H1 (cell line): ENCODE data around the gene EN2. TPM values are rescaled to one million over a fixed set of nuclear protein-coding genes. Genes with fewer than 3 reads are reported as not detected.

ENCODE experiments used
- CTCF ChIA-PET: fragments of 300-600 bp; sonication (Branson Sonifier 250); formaldehyde crosslinking; loops from one replicate; lab custom pipeline; 2021; ENCODE audit not compliant: partially characterized antibody; lab: Charles Lee
- POLR2A ChIA-PET: fragments of 300-600 bp; sonication (Branson Sonifier 250); formaldehyde crosslinking; loops from one replicate; lab custom pipeline; 2021; ENCODE audit warnings: inconsistent platforms; ENCODE audit not compliant: partially characterized antibody; lab: Charles Lee
- DNase-seq, 2 experiments: peaks; one replicate each; pipeline versions ENCODE4 v3.0.0 to v3.0.0-alpha.2; 2010 to 2022; ENCODE audit warnings: low spot score in 2 of 2, low read depth in 1 of 2, mixed read lengths in 1 of 2
- FAIRE-seq: peaks from 2 replicates; lab custom pipeline; 2011; peaks lifted over from hg19 to GRCh38; lab: Jason Lieb, UNC
- H2AFZ ChIP-seq: 2 replicates; pipeline ENCODE4 v1.8.1; 2012; ENCODE audit warnings: low read length, inconsistent platforms
- H2AK5ac ChIP-seq: 2 replicates; pipeline ENCODE4 v1.6.1; 2013; ENCODE audit warnings: low read depth, low read length
- H2BK120ac ChIP-seq: replicated peaks from 2 replicates; pipeline ENCODE3; 2013; ENCODE audit warnings: low read depth, low read length, inconsistent platforms
- H2BK12ac ChIP-seq: 2 replicates; pipeline ENCODE4 v1.6.1; 2013; ENCODE audit warnings: low read depth, low read length
- H2BK15ac ChIP-seq: 2 replicates; pipeline ENCODE4 v1.6.1; 2013; ENCODE audit warnings: low read length
- H2BK20ac ChIP-seq: 2 replicates; pipeline ENCODE4 v1.6.1; 2013; ENCODE audit warnings: low read length
- H2BK5ac ChIP-seq: 2 replicates; pipeline ENCODE4 v1.6.1; 2013; ENCODE audit warnings: low read depth, low read length
- H3K14ac ChIP-seq: 2 replicates; pipeline ENCODE4 v1.6.1; 2013; ENCODE audit warnings: inconsistent platforms; ENCODE audit not compliant: insufficient read length
- H3K18ac ChIP-seq: 2 replicates; pipeline ENCODE4 v1.6.1; 2013; ENCODE audit warnings: low read length; ENCODE audit errors: extremely low read depth
- H3K23ac ChIP-seq: 2 replicates; pipeline ENCODE4 v1.6.1; 2013; ENCODE audit warnings: inconsistent platforms; ENCODE audit not compliant: insufficient read length
- H3K23me2 ChIP-seq: 2 replicates; pipeline ENCODE4 v1.6.1; 2013; ENCODE audit warnings: low read depth, low read length
- H3K27ac ChIP-seq: 2 replicates; pipeline ENCODE4 v1.6.1; 2011; ENCODE audit warnings: low read depth, low read length, inconsistent platforms
- H3K27me3 ChIP-seq, 4 experiments: replicated peaks in 1 of 4; 1 replicate in 1 of 4; 2 replicates in 3 of 4; pipeline versions ENCODE4 v1.6.1 to v1.8.1; 2011 to 2013; ENCODE audit warnings: low read length in 3 of 4, mild to moderate bottlenecking in 3 of 4, inconsistent platforms in 2 of 4, mixed read lengths in 2 of 4, moderate library complexity in 1 of 4; ENCODE audit not compliant: control insufficient read depth in 3 of 4, insufficient read depth in 3 of 4; ENCODE audit errors: extremely low read depth in 1 of 4
- H3K36me3 ChIP-seq, 4 experiments: 2 replicates each; pipeline versions ENCODE4 v1.6.1 to v1.8.1; 2011 to 2013; ENCODE audit warnings: mild to moderate bottlenecking in 4 of 4, low read length in 3 of 4, moderate library complexity in 2 of 4, control low read depth in 1 of 4, inconsistent platforms in 1 of 4; ENCODE audit not compliant: insufficient read depth in 4 of 4, control insufficient read depth in 2 of 4
- H3K4ac ChIP-seq: replicated peaks from 2 replicates; pipeline ENCODE3; 2013; ENCODE audit warnings: low read length, low read depth, mixed read lengths, inconsistent platforms; ENCODE audit not compliant: insufficient read length
- H3K4me1 ChIP-seq, 4 experiments: replicated peaks in 1 of 4; 1 replicate in 1 of 4; 2 replicates in 3 of 4; pipeline versions ENCODE4 v1.6.1 to v1.8.1; 2011 to 2013; ENCODE audit warnings: low read length in 3 of 4, inconsistent platforms in 2 of 4, mixed read lengths in 1 of 4; ENCODE audit not compliant: insufficient read depth in 4 of 4, control insufficient read depth in 3 of 4
- H3K4me2 ChIP-seq, 2 experiments: 2 replicates each; pipeline versions ENCODE4 v1.6.1 to v1.8.1; 2011 to 2013; ENCODE audit warnings: low read depth in 2 of 2, low read length in 2 of 2, control low read depth in 1 of 2, inconsistent platforms in 1 of 2, mild to moderate bottlenecking in 1 of 2; ENCODE audit not compliant: insufficient read depth in 1 of 2
- H3K4me3 ChIP-seq, 4 experiments: fragments of 200-600, 300-600 bp in 1 of 4; sonication (generic), shearing (Covaris generic), sonication (Bioruptor Twin) in 1 of 4; 2 replicates each; pipeline versions ENCODE4 v1.5.1 to v1.8.1; 2011 to 2016; ENCODE audit warnings: low read length in 4 of 4, low read depth in 3 of 4, control low read depth in 2 of 4, inconsistent platforms in 2 of 4, mild to moderate bottlenecking in 2 of 4, mixed read lengths in 1 of 4, moderate library complexity in 1 of 4; ENCODE audit not compliant: insufficient read depth in 2 of 4; ENCODE audit errors: extremely low read depth in 1 of 4
- H3K56ac ChIP-seq: replicated peaks from 2 replicates; pipeline ENCODE3; 2013; ENCODE audit warnings: low read depth, mild to moderate bottlenecking, mixed read lengths, low read length, inconsistent platforms; ENCODE audit not compliant: insufficient read length
- H3K79me1 ChIP-seq: 2 replicates; pipeline ENCODE4 v1.6.1; 2013; ENCODE audit warnings: low read depth, low read length, control low read depth
- H3K79me2 ChIP-seq, 2 experiments: 2 replicates each; pipeline versions ENCODE4 v1.6.1 to v1.8.1; 2012 to 2013; ENCODE audit warnings: low read length in 2 of 2, mild to moderate bottlenecking in 2 of 2, inconsistent platforms in 1 of 2; ENCODE audit not compliant: insufficient read depth in 2 of 2, control insufficient read depth in 1 of 2
- H3K9ac ChIP-seq, 4 experiments: replicated peaks in 1 of 4; 1 replicate in 1 of 4; 2 replicates in 3 of 4; pipeline versions ENCODE4 v1.6.1 to v1.8.1; 2011 to 2013; ENCODE audit warnings: low read depth in 3 of 4, low read length in 3 of 4, control low read depth in 2 of 4, mild to moderate bottlenecking in 2 of 4, moderate library complexity in 2 of 4, inconsistent platforms in 1 of 4; ENCODE audit errors: extremely low read depth in 1 of 4
- H3K9me3 ChIP-seq, 2 experiments: 2 replicates each; pipeline versions ENCODE4 v1.6.1 to v1.8.1; 2012 to 2013; ENCODE audit warnings: mild to moderate bottlenecking in 2 of 2, moderate library complexity in 2 of 2, control low read depth in 1 of 2, inconsistent platforms in 1 of 2, low read depth in 1 of 2, low read length in 1 of 2, mixed read lengths in 1 of 2; ENCODE audit not compliant: insufficient read depth in 2 of 2
- H4K20me1 ChIP-seq, 2 experiments: replicated peaks in 1 of 2; 2 replicates each; pipeline versions ENCODE3 to v1.8.1; 2011 to 2013; ENCODE audit warnings: inconsistent platforms in 2 of 2, low read length in 2 of 2, mild to moderate bottlenecking in 1 of 2; ENCODE audit not compliant: insufficient read depth in 2 of 2, control insufficient read depth in 1 of 2
- H4K5ac ChIP-seq: 2 replicates; pipeline ENCODE4 v1.6.1; 2013; ENCODE audit warnings: low read length, low read depth, mixed read lengths, inconsistent platforms; ENCODE audit not compliant: insufficient read length
- H4K8ac ChIP-seq: 2 replicates; pipeline ENCODE4 v1.8.0; 2013; ENCODE audit warnings: mild to moderate bottlenecking, moderate library complexity, low read length, inconsistent platforms; ENCODE audit not compliant: insufficient read depth; ENCODE audit errors: extremely low read depth
- H4K91ac ChIP-seq: replicated peaks from 2 replicates; pipeline ENCODE3; 2013; ENCODE audit warnings: low read length, mixed read lengths, inconsistent platforms; ENCODE audit not compliant: insufficient read length
- EP300 ChIP-seq, 2 experiments: IDR thresholded peaks; 1 replicate in 1 of 2; 2 replicates in 1 of 2; pipeline ENCODE4 v1.6.1; 2011 to 2012; ENCODE audit warnings: low read depth in 2 of 2, low read length in 2 of 2, mild to moderate bottlenecking in 2 of 2, borderline replicate concordance in 1 of 2, inconsistent platforms in 1 of 2, moderate library complexity in 1 of 2
- HDAC6 ChIP-seq: IDR thresholded peaks from one replicate; pipeline ENCODE4 v1.7.1; 2012; ENCODE audit warnings: low read depth, mild to moderate bottlenecking, inconsistent platforms, low read length, moderate library complexity
- RBBP5 ChIP-seq: IDR thresholded peaks from 2 replicates; pipeline ENCODE4 v1.7.1; 2012; ENCODE audit warnings: low read depth, mild to moderate bottlenecking, inconsistent platforms, low read length, moderate library complexity, borderline replicate concordance
- RNF2 ChIP-seq: fragments of 200-900, 300-1000 bp; sonication (generic); IDR thresholded peaks from 2 replicates; pipeline ENCODE4 v1.7.1; 2016; ENCODE audit warnings: borderline replicate concordance, low read depth, mild to moderate bottlenecking, antibody characterized with exemption, low read length; ENCODE audit not compliant: poor library complexity, severe bottlenecking; ENCODE audit errors: missing control alignments
- RXRA ChIP-seq: IDR thresholded peaks from 2 replicates; pipeline ENCODE4 v1.6.1; 2011; ENCODE audit warnings: low read depth, mild to moderate bottlenecking, low read length, moderate library complexity; ENCODE audit not compliant: insufficient read depth
- SAP30 ChIP-seq: fragments of 300-600 bp; sonication (generic); IDR thresholded peaks from 2 replicates; pipeline ENCODE4 v1.7.1; 2012; ENCODE audit warnings: low read length, moderate library complexity, mild to moderate bottlenecking, inconsistent platforms; ENCODE audit not compliant: insufficient read depth, insufficient replicate concordance
- WGBS, 2 experiments: shearing (Covaris generic) in 1 of 2; methylation state at CpG; one replicate each; pipeline versions ENCODE4 v1.1.6 to v1.1.7; 2013 to 2015; ENCODE audit warnings: low lambda C conversion rate in 2 of 2, mixed read lengths in 2 of 2, inconsistent platforms in 1 of 2, low coverage in 1 of 2, missing lambda C conversion rate in 1 of 2; ENCODE audit not compliant: insufficient replicate concordance in 2 of 2, insufficient coverage in 1 of 2, insufficient read length in 1 of 2; ENCODE audit errors: extremely low coverage in 1 of 2, missing lambda C conversion rate in 1 of 2; 5-methylcytosine and 5-hydroxymethylcytosine counted together
- polyA plus RNA-seq, 7 experiments: library from polyadenylated mRNA; depleted of rRNA in 3 of 7; stranded (reverse) in 5 of 7; unstranded in 2 of 7; fragments of >200 nt in 5 of 7; fragments of 200-250 nt in 2 of 7; gene quantifications; 1 replicate in 5 of 7; 2 replicates in 1 of 7; 4 replicates in 1 of 7; pipeline versions ENCODE4 v1.2.1 to v1.2.3, GENCODE V29; 2011 to 2013; ENCODE audit warnings: missing spikeins in 2 of 7, mixed read lengths in 2 of 7
- total RNA-seq: library from RNA; stranded (reverse); fragmentation: NEBNext Ultra II Directional; extraction: Animal tissue kit (Norgen Biotek cat#: 25700); gene quantifications from 2 replicates; pipeline ENCODE4 v1.2.1, GENCODE V29; 2021

The EN2 gene
- total and polyA plus RNA-seq, 2 of the 8 experiments (the other 6 are each of a cell fraction or from before 2014, with no cell fraction given), result not detected

DNA sequence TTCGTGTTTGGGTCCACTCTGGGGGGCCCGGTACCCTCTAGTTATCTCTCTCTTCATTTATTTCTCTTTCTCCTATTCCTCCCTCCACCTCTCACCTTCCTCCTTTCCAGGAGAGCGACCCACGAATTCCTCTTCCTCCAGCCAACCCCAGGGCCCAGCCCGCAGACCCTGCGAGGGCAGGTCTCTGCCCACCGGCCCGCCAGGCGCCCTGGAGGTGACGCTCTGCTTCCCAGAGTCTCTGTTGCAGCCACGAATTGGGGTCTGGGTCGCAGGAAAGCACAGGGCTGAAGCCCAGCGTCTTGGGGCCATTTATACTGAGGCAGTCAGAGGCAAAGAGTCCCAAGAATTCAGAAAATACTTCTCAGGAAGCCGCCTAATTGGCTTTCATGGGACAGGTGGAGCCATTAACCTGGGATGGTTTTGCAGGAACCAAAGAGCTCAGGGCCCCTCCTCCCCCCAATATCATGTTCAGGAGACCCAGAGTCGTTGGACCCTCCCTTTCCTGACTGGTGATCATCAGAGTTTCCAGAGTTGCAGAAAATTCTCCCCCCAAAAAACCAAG is 2.7 kb upstream of the EN2 start:
- H2BK5ac ChIP-seq, result no peak overlapping the region
- H2AFZ ChIP-seq, result no peak overlapping the region
- ChIA-PET CTCF (interaction anchor here (0.7 to 2.9 kb wide), 6 partner anchors 44 to 85 kb away, joined by 3 to 17 read pairs (median 5); no protein-coding TSS in a partner anchor), POLR2A (no interaction called here)
- peaks cover 35 to 47% of the 10 kb centered on the region in 2 experiments for H4K20me1 ChIP-seq
- H3K9me3 ChIP-seq, result no peaks in the 10 kb centered on the region; a peak in 1 of 4 replicates
- no peak for DNase-seq
- H3K36me3 ChIP-seq, result peaks cover 0 to 16% (median 0%) of the 10 kb centered on the region in 4 experiments; a peak in 1 of 8 replicates
- H3K4me1 ChIP-seq, result peaks cover 0 to 14% (median 7%) of the 10 kb centered on the region in 4 experiments; a peak in 5 of 7 replicates
- no peak overlapping the region for H2BK12ac ChIP-seq
- no peak overlapping the region for H3K23ac ChIP-seq
- WGBS, 2 experiments, result 6% methylated on average over 15 of the region's 15 CpGs; no CpG with 5 or more reads in 1 of the 2 experiments
- H3K23me2 ChIP-seq, result no peaks in the 10 kb centered on the region; the same call in 1 of the 2 replicates
- no peaks in the 10 kb centered on the region for H3K79me2 ChIP-seq
- H3K27ac ChIP-seq, result no peak overlapping the region
- H2BK20ac ChIP-seq, result no peak overlapping the region
- no peak overlapping the region for H3K4me3 ChIP-seq
- H4K8ac ChIP-seq, result no peak overlapping the region
- no peak overlapping the region for H3K4ac ChIP-seq
- H3K4me2 ChIP-seq, result no peak overlapping the region; a peak in 1 of 4 replicates
- H4K5ac ChIP-seq, result no peak overlapping the region
- no peak overlapping the region for H3K56ac ChIP-seq
- no peak for FAIRE-seq
- H2AK5ac ChIP-seq, result no peak overlapping the region
- no peak overlapping the region for H3K14ac ChIP-seq
- no peak overlapping the region for H2BK120ac ChIP-seq
- H4K91ac ChIP-seq, result no peak overlapping the region
- H2BK15ac ChIP-seq, result no peak overlapping the region
- no peak overlapping the region for H3K9ac ChIP-seq
- H3K79me1 ChIP-seq, result no peaks in the 10 kb centered on the region; the same call in 1 of the 2 replicates
- H3K27me3 ChIP-seq, result peaks cover 98 to 99% (median 98%) of the 10 kb centered on the region in 4 experiments
- no peak overlapping the region for H3K18ac ChIP-seq
- TF ChIP-seq SAP30 (no peak), RXRA (no peak), RBBP5 (no peak), EP300 (IDR thresholded peaks at IDR 0.05; ENCODE audit: borderline replicate concordance in 1 of 2, low read depth in 2 of 2, low read length in 2 of 2) (no peak), RNF2 (peak; percentile 50), HDAC6 (no peak)
